Measurements from ENCODE around the gene TSSK3.

TSSK3 gene

GRCh38 chr1:32337855-32338636 is 24.3 kb upstream of the TSSK3 start:
- H3K4me3 ChIP-seq (ENCODE audit: low read depth, low read length) = no peak overlapping the region
- H3K9ac ChIP-seq = no peak overlapping the region
- H3K36me3 ChIP-seq (ENCODE audit: control insufficient read depth, insufficient read depth, low read length) = no peaks in the 10 kb centered on the region
- no peak overlapping the region for H3K27ac ChIP-seq
- H3K27me3 ChIP-seq (ENCODE audit: control insufficient read depth, insufficient read depth, low read length) = no peaks in the 10 kb centered on the region
- H2AFZ ChIP-seq = no peak overlapping the region
- H3K9me3 ChIP-seq (ENCODE audit: control insufficient read depth, low read length) = no peaks in the 10 kb centered on the region
- no peaks in the 10 kb centered on the region for H3K79me2 ChIP-seq
- no peak for TF ChIP-seq CTCF (IDR thresholded peaks at IDR 0.05)
- H3K4me1 ChIP-seq = no peaks in the 10 kb centered on the region
- H3K4me2 ChIP-seq (ENCODE audit: low read length) = no peak overlapping the region

- no peak overlapping the region for H2AFZ ChIP-seq
- no peak overlapping the region for H3K4me3 ChIP-seq (ENCODE audit: low read depth, low read length)
- no peaks in the 10 kb centered on the region for H3K27me3 ChIP-seq (ENCODE audit: control insufficient read depth, insufficient read depth, low read length)
- no peaks in the 10 kb centered on the region for H3K79me2 ChIP-seq
- no peak overlapping the region for H3K27ac ChIP-seq
- H3K4me2 ChIP-seq (ENCODE audit: low read length) = no peak overlapping the region
- no peak for TF ChIP-seq CTCF (IDR thresholded peaks at IDR 0.05)
- H3K36me3 ChIP-seq (ENCODE audit: control insufficient read depth, insufficient read depth, low read length) = no peaks in the 10 kb centered on the region
- H3K9ac ChIP-seq = no peak overlapping the region
- H3K9me3 ChIP-seq (ENCODE audit: control insufficient read depth, low read length) = no peaks in the 10 kb centered on the region
- H3K4me1 ChIP-seq = no peaks in the 10 kb centered on the region
Measured at GRCh38 chr1:32338637-32339145, 23.6 kb upstream of the TSSK3 start.

DNA sequence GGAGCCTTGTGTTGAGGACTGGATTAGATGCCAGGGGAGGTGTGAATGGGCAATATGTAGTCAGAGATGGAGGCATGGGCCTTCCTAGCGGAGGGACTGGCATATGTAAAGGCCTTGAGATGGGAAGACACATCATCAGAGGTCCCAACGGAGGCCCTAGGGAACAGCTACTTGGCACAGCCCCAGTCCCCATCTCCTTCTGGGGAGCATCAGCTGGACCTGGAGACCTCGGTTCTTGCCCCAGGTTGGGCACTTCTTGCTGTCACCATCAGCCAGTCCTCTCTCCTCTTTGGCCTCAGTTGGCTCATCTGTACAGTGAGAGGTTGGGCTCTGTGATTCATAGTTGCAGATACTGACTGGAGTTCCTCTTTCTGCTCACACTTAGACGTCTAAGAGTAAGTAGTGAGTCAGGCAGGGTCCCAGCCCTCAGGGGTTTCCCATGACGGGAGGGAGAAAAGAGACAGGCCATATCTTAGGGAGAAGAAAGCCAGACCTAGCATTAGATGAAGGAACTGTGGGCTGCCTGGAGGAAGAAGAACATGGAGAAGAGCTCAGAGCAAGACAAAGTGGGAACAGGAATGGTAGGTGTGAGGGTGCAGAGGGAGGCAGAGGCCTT is 22.9 kb upstream of the TSSK3 start:
- Histone ChIP-seq H3K79me2 (no peaks in the 10 kb centered on the region), H3K4me3 (ENCODE audit: low read depth, low read length) (no peak overlapping the region), H2AFZ (no peak overlapping the region), H3K9ac (no peak overlapping the region), H3K27ac (no peak overlapping the region), H3K4me2 (ENCODE audit: low read length) (no peak overlapping the region), H3K27me3 (ENCODE audit: control insufficient read depth, insufficient read depth, low read length) (no peaks in the 10 kb centered on the region), H3K9me3 (ENCODE audit: control insufficient read depth, low read length) (no peaks in the 10 kb centered on the region), H3K36me3 (ENCODE audit: control insufficient read depth, insufficient read depth, low read length) (no peaks in the 10 kb centered on the region), H3K4me1 (no peaks in the 10 kb centered on the region)
- no peak for TF ChIP-seq CTCF (IDR thresholded peaks at IDR 0.05)

- no peak overlapping the region for H3K27ac ChIP-seq
- H3K4me1 ChIP-seq = peaks cover 2% of the 10 kb centered on the region
- no peaks in the 10 kb centered on the region for H3K79me2 ChIP-seq
- H3K9me3 ChIP-seq (ENCODE audit: control insufficient read depth, low read length) = no peaks in the 10 kb centered on the region
- no peak overlapping the region for H3K9ac ChIP-seq
- no peak for TF ChIP-seq CTCF (IDR thresholded peaks at IDR 0.05)
- no peaks in the 10 kb centered on the region for H3K27me3 ChIP-seq (ENCODE audit: control insufficient read depth, insufficient read depth, low read length)
- no peak overlapping the region for H3K4me2 ChIP-seq (ENCODE audit: low read length)
- no peaks in the 10 kb centered on the region for H3K36me3 ChIP-seq (ENCODE audit: control insufficient read depth, insufficient read depth, low read length)
- H2AFZ ChIP-seq = no peak overlapping the region
- no peak overlapping the region for H3K4me3 ChIP-seq (ENCODE audit: low read depth, low read length)
Measured at GRCh38 chr1:32341186-32341757, 21.1 kb upstream of the TSSK3 start.

Measured in parathyroid adenoma (tissue), 2 donors.